BLaER1 treated with 17β-estradiol and CSF1 and Interleukin-3, amounts not matched to agents 10 nM and 100 nM (cell line): ENCODE results near the gene GABPB1.
A peak's percentile ranks its signal among the peaks of the same experiment; 100 is the strongest.

Experiments
- H3K27ac ChIP-seq, 11 experiments: shearing (Covaris generic); formaldehyde crosslinking; 2 replicates each; pipeline ENCODE4 v1.8.1; 2022
- H3K27me3 ChIP-seq, 11 experiments: shearing (Covaris generic); formaldehyde crosslinking; 2 replicates each; pipeline ENCODE4 v1.8.1; 2022
- H3K36me3 ChIP-seq, 11 experiments: shearing (Covaris generic); formaldehyde crosslinking; 2 replicates each; pipeline ENCODE4 v1.8.1; 2022
- H3K4me1 ChIP-seq, 10 experiments: shearing (Covaris generic); formaldehyde crosslinking; 2 replicates each; pipeline ENCODE4 v1.8.1; 2022
- H3K4me2 ChIP-seq, 11 experiments: shearing (Covaris generic); formaldehyde crosslinking; 2 replicates each; pipeline ENCODE4 v1.8.1; 2022
- H3K4me3 ChIP-seq, 10 experiments: shearing (Covaris generic); formaldehyde crosslinking; 2 replicates each; pipeline ENCODE4 v1.8.1; 2022
- H3K9ac ChIP-seq, 11 experiments: shearing (Covaris generic); formaldehyde crosslinking; 2 replicates each; pipeline ENCODE4 v1.8.1; 2022
- H3K9me3 ChIP-seq, 11 experiments: shearing (Covaris generic); formaldehyde crosslinking; replicated peaks in 1 of 11; 2 replicates each; pipeline ENCODE4 v1.8.1; 2022
- H4K20me1 ChIP-seq, 11 experiments: shearing (Covaris generic); formaldehyde crosslinking; 2 replicates each; pipeline ENCODE4 v1.8.1; 2022
- Cebpa-rat ChIP-seq, 11 experiments: shearing (Covaris generic); IDR thresholded peaks; 2 replicates each; pipeline ENCODE4 v1.8.1; 2022

Gene GABPB1

GRCh38 chr15:50235794-50236193, 119.2 kb downstream of the GABPB1 start:
- no peak overlapping the region for H3K4me2 ChIP-seq
- H3K4me1 ChIP-seq, result peaks cover 0 to 7% (median 0%) of the 10 kb centered on the region in 10 experiments; a peak in 3 of 20 replicates
- no peak for TF ChIP-seq Cebpa-rat (IDR thresholded peaks at IDR 0.05)
- H3K36me3 ChIP-seq, result peaks cover 0 to 64% (median 6%) of the 10 kb centered on the region in 11 experiments; a peak in 12 of 22 replicates
- H3K9ac ChIP-seq, result no peak overlapping the region
- H3K27ac ChIP-seq, result no peak overlapping the region
- H3K9me3 ChIP-seq, result no peaks in the 10 kb centered on the region
- H4K20me1 ChIP-seq, result no peaks in the 10 kb centered on the region
- no peaks in the 10 kb centered on the region for H3K27me3 ChIP-seq
- no peak overlapping the region for H3K4me3 ChIP-seq

GRCh38 chr15:50234764-50235163, 120.2 kb downstream of the GABPB1 start:
- H3K36me3 ChIP-seq, result peaks cover 0 to 70% (median 6%) of the 10 kb centered on the region in 11 experiments; a peak in 12 of 22 replicates
- no peak overlapping the region for H3K4me2 ChIP-seq
- peaks cover 0 to 7% (median 0%) of the 10 kb centered on the region in 10 experiments; a peak in 3 of 20 replicates for H3K4me1 ChIP-seq
- H4K20me1 ChIP-seq, result no peaks in the 10 kb centered on the region
- no peaks in the 10 kb centered on the region for H3K9me3 ChIP-seq
- no peaks in the 10 kb centered on the region for H3K27me3 ChIP-seq
- H3K27ac ChIP-seq, result no peak overlapping the region
- H3K9ac ChIP-seq, result no peak overlapping the region
- no peak overlapping the region for H3K4me3 ChIP-seq
- TF ChIP-seq Cebpa-rat (IDR thresholded peaks at IDR 0.05), result no peak

- no peak overlapping the region for H3K9ac ChIP-seq
- no peak for TF ChIP-seq Cebpa-rat (IDR thresholded peaks at IDR 0.05)
- no peak overlapping the region for H3K4me2 ChIP-seq
- H3K4me1 ChIP-seq, result peaks cover 0 to 7% (median 0%) of the 10 kb centered on the region in 10 experiments; a peak in 3 of 20 replicates
- peaks cover 0 to 84% (median 12%) of the 10 kb centered on the region in 11 experiments; a peak in 13 of 22 replicates for H3K36me3 ChIP-seq
- H4K20me1 ChIP-seq, result no peaks in the 10 kb centered on the region
- H3K4me3 ChIP-seq, result no peak overlapping the region
- H3K9me3 ChIP-seq, result no peaks in the 10 kb centered on the region
- no peaks in the 10 kb centered on the region for H3K27me3 ChIP-seq
- H3K27ac ChIP-seq, result no peak overlapping the region
Measured at GRCh38 chr15:50233192-50233736, 121.7 kb downstream of the GABPB1 start.

GRCh38 chr15:50232791-50233190, 122.2 kb downstream of the GABPB1 start:
- Histone ChIP-seq H3K4me1 (peaks cover 0 to 7% (median 0%) of the 10 kb centered on the region in 10 experiments; a peak in 3 of 20 replicates), H3K9me3 (no peaks in the 10 kb centered on the region), H3K9ac (no peak overlapping the region), H3K4me3 (no peak overlapping the region), H3K27me3 (no peaks in the 10 kb centered on the region), H3K36me3 (peaks cover 0 to 89% (median 13%) of the 10 kb centered on the region in 11 experiments; a peak in 15 of 22 replicates), H3K27ac (no peak overlapping the region), H4K20me1 (no peaks in the 10 kb centered on the region), H3K4me2 (no peak overlapping the region)
- no peak for TF ChIP-seq Cebpa-rat (IDR thresholded peaks at IDR 0.05)

- TF ChIP-seq Cebpa-rat (IDR thresholded peaks at IDR 0.05), result no peak
- Histone ChIP-seq H3K36me3 (peaks cover 0 to 91% (median 21%) of the 10 kb centered on the region in 11 experiments; a peak in 14 of 22 replicates), H3K4me3 (no peak overlapping the region)
Measured at GRCh38 chr15:50231761-50232160, 123.2 kb downstream of the GABPB1 start.

GRCh38 chr15:50229336-50229735, 125.7 kb downstream of the GABPB1 start:
- Histone ChIP-seq H3K9me3 (no peaks in the 10 kb centered on the region), H3K9ac (no peak overlapping the region), H3K4me3 (no peak overlapping the region), H3K36me3 (peaks cover 0 to 80% (median 19%) of the 10 kb centered on the region in 11 experiments; a peak in 14 of 22 replicates), H3K27me3 (no peaks in the 10 kb centered on the region), H3K4me1 (peaks cover 0 to 7% (median 0%) of the 10 kb centered on the region in 10 experiments; a peak in 3 of 20 replicates), H3K4me2 (no peak overlapping the region), H3K27ac (no peak overlapping the region), H4K20me1 (no peaks in the 10 kb centered on the region)
- TF ChIP-seq Cebpa-rat (IDR thresholded peaks at IDR 0.05), result no peak

More at GRCh38 chr15:50231761-50232160, 123.2 kb downstream of the GABPB1 start:
- no peaks in the 10 kb centered on the region for H4K20me1 ChIP-seq
- no peaks in the 10 kb centered on the region for H3K27me3 ChIP-seq
- peaks cover 0 to 7% (median 0%) of the 10 kb centered on the region in 10 experiments; a peak in 3 of 20 replicates for H3K4me1 ChIP-seq
- no peak overlapping the region for H3K9ac ChIP-seq
- H3K27ac ChIP-seq, result no peak overlapping the region
- no peaks in the 10 kb centered on the region for H3K9me3 ChIP-seq
- H3K4me2 ChIP-seq, result peak overlapping the region in 1 of 11 experiments; percentile 21; a peak in 1 of 22 replicates

- no peaks in the 10 kb centered on the region for H3K27me3 ChIP-seq
- peaks cover 0 to 7% (median 0%) of the 10 kb centered on the region in 10 experiments; a peak in 3 of 20 replicates for H3K4me1 ChIP-seq
- H3K9ac ChIP-seq, result no peak overlapping the region
- H3K4me2 ChIP-seq, result no peak overlapping the region
- TF ChIP-seq Cebpa-rat (IDR thresholded peaks at IDR 0.05), result no peak
- no peaks in the 10 kb centered on the region for H4K20me1 ChIP-seq
- peaks cover 0 to 79% (median 19%) of the 10 kb centered on the region in 11 experiments; a peak in 14 of 22 replicates for H3K36me3 ChIP-seq
- no peak overlapping the region for H3K4me3 ChIP-seq
- no peaks in the 10 kb centered on the region for H3K9me3 ChIP-seq
- H3K27ac ChIP-seq, result no peak overlapping the region
Measured at GRCh38 chr15:50228866-50229265, 126.1 kb downstream of the GABPB1 start.

GRCh38 chr15:50227076-50227475, 127.9 kb downstream of the GABPB1 start:
- no peak overlapping the region for H3K4me2 ChIP-seq

GRCh38 chr15:50225938-50226337, 129.1 kb downstream of the GABPB1 start:
- Histone ChIP-seq H3K36me3 (peaks cover 0 to 70% (median 19%) of the 10 kb centered on the region in 11 experiments; a peak in 14 of 22 replicates), H4K20me1 (no peaks in the 10 kb centered on the region), H3K9ac (no peak overlapping the region), H3K9me3 (no peaks in the 10 kb centered on the region), H3K4me1 (peaks cover 5 to 12% (median 8%) of the 10 kb centered on the region in 10 experiments; a peak in 15 of 20 replicates), H3K27ac (no peak overlapping the region), H3K4me3 (no peak overlapping the region), H3K4me2 (no peak overlapping the region), H3K27me3 (no peaks in the 10 kb centered on the region)
- TF ChIP-seq Cebpa-rat (IDR thresholded peaks at IDR 0.05), result no peak

More at GRCh38 chr15:50227076-50227475, 127.9 kb downstream of the GABPB1 start:
- H3K27me3 ChIP-seq, result no peaks in the 10 kb centered on the region
- no peak overlapping the region for H3K27ac ChIP-seq
- peaks cover 3 to 12% (median 5%) of the 10 kb centered on the region in 10 experiments; a peak in 15 of 20 replicates for H3K4me1 ChIP-seq
- H3K4me3 ChIP-seq, result no peak overlapping the region
- H3K9ac ChIP-seq, result no peak overlapping the region
- TF ChIP-seq Cebpa-rat (IDR thresholded peaks at IDR 0.05), result no peak
- no peaks in the 10 kb centered on the region for H3K9me3 ChIP-seq
- peaks cover 0 to 78% (median 19%) of the 10 kb centered on the region in 11 experiments; a peak in 14 of 22 replicates for H3K36me3 ChIP-seq
- H4K20me1 ChIP-seq, result no peaks in the 10 kb centered on the region
